HCT116 (cell line): ENCODE measurements around the gene CHST12. TPM values are rescaled to one million over a fixed set of nuclear protein-coding genes. Genes with fewer than 3 reads are reported as not detected.

Experiments used
- ATAC-seq: fragments of 200-7000 bp; cut with Tn5 transposase; 2 replicates; pipeline ENCODE4 v1.9.1; 2020; ENCODE audit warnings: mild to moderate bottlenecking, moderate library complexity
- BruUV-seq: library from RNA; stranded (reverse); fragments of 400-500 nt; replicated peaks from 2 replicates; lab custom pipeline; 2021; lab: Mats Ljungman, UMichigan
- CTCF ChIA-PET: fragments of 300-600 bp; sonication (Branson Sonifier 250); formaldehyde crosslinking; loops from one replicate; lab custom pipeline; 2021; ENCODE audit warnings: antibody characterized with exemption; lab: Charles Lee
- POLR2A ChIA-PET: fragments of 300-600, 350-600 bp; sonication (Branson Sonifier 250); formaldehyde crosslinking; loops from one replicate; lab custom pipeline; 2021; ENCODE audit warnings: antibody characterized with exemption; lab: Charles Lee
- RAD21 ChIA-PET, 2 experiments: fragments of 300-600 bp; sonication (Branson Sonifier 250); formaldehyde crosslinking; loops; one replicate each; lab custom pipeline; 2023; ENCODE audit warnings: low total read pairs in 2 of 2; ENCODE audit not compliant: uncharacterized antibody in 2 of 2, unreplicated experiment in 2 of 2, low non-redundant PET in 1 of 2; lab: Charles Lee
- DNase-seq: peaks from one replicate; pipeline ENCODE4 v3.0.0-alpha.2; 2010; ENCODE audit warnings: low read depth, low spot score
- H2AFZ ChIP-seq: fragments of 200-600 bp; shearing (Covaris generic), sonication (generic); 2 replicates; pipeline ENCODE4 v1.6.1; 2017; ENCODE audit warnings: low read depth, mixed run types, mixed read lengths, antibody characterized with exemption, low read length; ENCODE audit not compliant: poor library complexity, severe bottlenecking
- H3K27ac ChIP-seq: 2 replicates; pipeline ENCODE4 v1.5.1; 2012; ENCODE audit warnings: low read depth, low read length
- H3K27me3 ChIP-seq: fragments of 200-600 bp; sonication (generic); 2 replicates; pipeline ENCODE4 v1.6.1; 2016; ENCODE audit warnings: mixed run types, low read length, mixed read lengths; ENCODE audit not compliant: insufficient read depth
- H3K36me3 ChIP-seq, 2 experiments: fragments of 200-500 bp in 1 of 2; fragments of 200-600 bp in 1 of 2; sonication (Bioruptor generic) in 1 of 2; sonication (generic) in 1 of 2; 2 replicates each; pipeline versions ENCODE4 v1.5.1 to v1.6.1; 2014 to 2016; ENCODE audit warnings: low read length in 2 of 2, inconsistent platforms in 1 of 2, mixed read lengths in 1 of 2, mixed run types in 1 of 2; ENCODE audit not compliant: insufficient read depth in 2 of 2, control insufficient read depth in 1 of 2
- H3K4me1 ChIP-seq, 2 experiments: fragments of 200-600 bp in 1 of 2; sonication (generic) in 1 of 2; 2 replicates each; pipeline versions ENCODE4 v1.5.1 to v1.6.1; 2012 to 2017; ENCODE audit warnings: low read length in 2 of 2, inconsistent platforms in 1 of 2, mild to moderate bottlenecking in 1 of 2, mixed read lengths in 1 of 2, mixed run types in 1 of 2, moderate library complexity in 1 of 2; ENCODE audit not compliant: insufficient read depth in 2 of 2, control insufficient read depth in 1 of 2
- H3K4me2 ChIP-seq: fragments of 200-600 bp; sonication (generic); 2 replicates; pipeline ENCODE4 v1.6.1; 2017; ENCODE audit warnings: mixed run types, low read length, mixed read lengths
- H3K4me3 ChIP-seq, 2 experiments: fragments of 200-600 bp in 1 of 2; sonication (generic) in 1 of 2; replicated peaks in 1 of 2; 2 replicates each; pipeline ENCODE4 v1.5.1; 2011 to 2016; ENCODE audit warnings: low read length in 2 of 2, control low read depth in 1 of 2, low read depth in 1 of 2, mild to moderate bottlenecking in 1 of 2, mixed read lengths in 1 of 2, mixed run types in 1 of 2
- H3K79me2 ChIP-seq: fragments of 200-600 bp; sonication (generic); 2 replicates; pipeline ENCODE4 v1.6.1; 2017; ENCODE audit warnings: mild to moderate bottlenecking, mixed run types, low read length, moderate library complexity, mixed read lengths; ENCODE audit not compliant: insufficient read depth
- H3K9ac ChIP-seq: fragments of 200-600 bp; sonication (generic); 2 replicates; pipeline ENCODE4 v1.6.1; 2016; ENCODE audit warnings: low read length, mixed read lengths
- H3K9me2 ChIP-seq: fragments of 200-600 bp; sonication (generic), shearing (Covaris generic); 2 replicates; pipeline ENCODE4 v1.6.1; 2017; ENCODE audit warnings: mixed run types, mild to moderate bottlenecking, moderate library complexity; ENCODE audit not compliant: insufficient read depth
- H3K9me3 ChIP-seq, 2 experiments: fragments of 200-500 bp in 1 of 2; fragments of 200-600 bp in 1 of 2; sonication (Bioruptor generic) in 1 of 2; sonication (generic) in 1 of 2; 2 replicates each; pipeline ENCODE4 v1.6.1; 2014 to 2017; ENCODE audit warnings: low read length in 2 of 2, mixed read lengths in 2 of 2, inconsistent platforms in 1 of 2, low read depth in 1 of 2, mild to moderate bottlenecking in 1 of 2, mixed run types in 1 of 2, moderate library complexity in 1 of 2; ENCODE audit not compliant: control insufficient read depth in 1 of 2, insufficient read depth in 1 of 2
- H4K20me1 ChIP-seq: fragments of 200-600 bp; sonication (generic), shearing (Covaris generic); 2 replicates; pipeline ENCODE4 v1.6.1; 2017; ENCODE audit warnings: mixed run types, mild to moderate bottlenecking, moderate library complexity; ENCODE audit not compliant: insufficient read depth
- CBX3 ChIP-seq: IDR thresholded peaks from 2 replicates; pipeline ENCODE4 v1.6.1; 2012; ENCODE audit warnings: low read depth
- CTCF ChIP-seq, 3 experiments: fragments of 200-600 bp in 1 of 3; sonication (generic) in 1 of 3; IDR thresholded peaks in 2 of 3; conservative IDR thresholded peaks in 1 of 3; 2 replicates each; pipeline ENCODE4 v1.5.1; 2012 to 2017; ENCODE audit warnings: low read depth in 2 of 3, low read length in 2 of 3, antibody characterized with exemption in 1 of 3, borderline replicate concordance in 1 of 3, control low read depth in 1 of 3, mild to moderate bottlenecking in 1 of 3, mixed read lengths in 1 of 3, mixed run types in 1 of 3, moderate library complexity in 1 of 3; ENCODE audit not compliant: insufficient read depth in 1 of 3
- EGR1 ChIP-seq: IDR thresholded peaks from 2 replicates; pipeline ENCODE4 v1.6.1; 2012; ENCODE audit warnings: low read depth
- ELF1 ChIP-seq: IDR thresholded peaks from 2 replicates; pipeline ENCODE4 v1.6.1; 2012; ENCODE audit warnings: low read depth, borderline replicate concordance
- EZH2 ChIP-seq: fragments of 200-600 bp; sonication (generic); IDR thresholded peaks from 2 replicates; pipeline ENCODE4 v1.6.1; 2017; ENCODE audit warnings: antibody characterized with exemption, mixed run types
- EZH2phosphoT487 ChIP-seq: fragments of 200-600 bp; IDR thresholded peaks from 2 replicates; pipeline ENCODE4 v1.6.1; 2018; ENCODE audit warnings: antibody characterized with exemption, borderline replicate concordance
- FOSL1 ChIP-seq: IDR thresholded peaks from 2 replicates; pipeline ENCODE4 v1.6.1; 2012; ENCODE audit warnings: low read depth
- RAD21 ChIP-seq: IDR thresholded peaks from 2 replicates; pipeline ENCODE4 v1.6.1; 2012; ENCODE audit warnings: low read depth, mild to moderate bottlenecking
- SP1 ChIP-seq: IDR thresholded peaks from 2 replicates; pipeline ENCODE4 v1.6.1; 2012; ENCODE audit warnings: low read depth
- SRF ChIP-seq: IDR thresholded peaks from 2 replicates; pipeline ENCODE4 v1.6.1; 2012; ENCODE audit warnings: low read depth
- TCF7L2 ChIP-seq: IDR thresholded peaks from 2 replicates; pipeline ENCODE4 v1.7.0; 2011; ENCODE audit warnings: borderline replicate concordance, inconsistent platforms; ENCODE audit not compliant: insufficient read depth, insufficient read length; ENCODE audit errors: extremely low read depth
- YY1 ChIP-seq: IDR thresholded peaks from 2 replicates; pipeline ENCODE4 v1.6.1; 2011; ENCODE audit warnings: low read length, low read depth, moderate library complexity, mild to moderate bottlenecking; ENCODE audit not compliant: insufficient replicate concordance; ENCODE audit errors: extremely low read depth
- ZBTB33 ChIP-seq: IDR thresholded peaks from 2 replicates; pipeline ENCODE4 v1.6.1; 2011; ENCODE audit warnings: mild to moderate bottlenecking, low read length, moderate library complexity; ENCODE audit not compliant: insufficient replicate concordance; ENCODE audit errors: extremely low read depth
- ZNF274 ChIP-seq: fragments of 200-500 bp; sonication (Bioruptor generic); IDR thresholded peaks from 2 replicates; pipeline ENCODE4 v1.6.1; 2014; ENCODE audit warnings: mild to moderate bottlenecking, low read depth, low read length, inconsistent platforms
- intact Hi-C: fragments of 100-400 bp; cut with micrococcal nuclease; formaldehyde crosslinking; loops from 2 replicates; pipeline ENCODE4 v1.10.0; 2022
- total RNA-seq: library from RNA; stranded (reverse); gene quantifications from one replicate; pipeline ENCODE4 v1.2.1, GENCODE V29; 2021; ENCODE audit not compliant: unreplicated experiment

CHST12 gene
- total RNA-seq, 1 experiment from 2014 or later: 14.2 TPM

- POLR2A ChIA-PET: no interaction called here
- intact Hi-C loops: no loop called here
These were observed 86.8 kb downstream of the CHST12 start for GRCh38 chr7:2490181-2490651.

GRCh38 chr7:2492038-2492437, 88.6 kb downstream of the CHST12 start:
- H3K9ac ChIP-seq: no peak overlapping the region
- no peaks in the 10 kb centered on the region for H4K20me1 ChIP-seq
- no peak for DNase-seq
- H2AFZ ChIP-seq: no peak overlapping the region
- no peak for TF ChIP-seq EZH2phosphoT487
- TF ChIP-seq ZNF274: no peak
- no peak for TF ChIP-seq FOSL1
- no peak for TF ChIP-seq ZBTB33
- TF ChIP-seq EZH2: no peak
- no peak for TF ChIP-seq SRF
- no peak for TF ChIP-seq CBX3
- no peak for TF ChIP-seq ELF1
- no peak for TF ChIP-seq CTCF (IDR thresholded peaks at IDR 0.05 in 2 of 3, conservative IDR thresholded peaks at IDR 0.05 in 1 of 3; ENCODE audit: borderline replicate concordance in 1 of 3, insufficient read depth in 1 of 3, low read depth in 2 of 3, low read length in 2 of 3)
- no peak for TF ChIP-seq YY1
- TF ChIP-seq TCF7L2: no peak
- TF ChIP-seq RAD21: no peak
- TF ChIP-seq, all 23 proteins: peak for 0
- BruUV-seq: no TSS peak
- CTCF ChIA-PET: no interaction called here
- ATAC-seq: no peak
- POLR2A ChIA-PET: no interaction called here
- Histone ChIP-seq H3K9me2 (no peaks in the 10 kb centered on the region), H3K27me3 (no peaks in the 10 kb centered on the region), H3K4me3 (no peak overlapping the region), H3K9me3 (no peaks in the 10 kb centered on the region), H3K4me1 (no peaks in the 10 kb centered on the region; a peak in 1 of 4 replicates), H3K79me2 (no peaks in the 10 kb centered on the region), H3K36me3 (no peaks in the 10 kb centered on the region), H3K4me2 (no peak overlapping the region), H3K27ac (no peak overlapping the region)
- RAD21 ChIA-PET: no interaction called here
- intact Hi-C loops: no loop called here

More at GRCh38 chr7:2490181-2490651, 86.8 kb downstream of the CHST12 start:
- Histone ChIP-seq H3K9ac (no peak overlapping the region), H3K4me2 (no peak overlapping the region), H3K27ac (no peak overlapping the region), H3K27me3 (no peaks in the 10 kb centered on the region), H3K4me1 (no peaks in the 10 kb centered on the region; a peak in 1 of 4 replicates), H4K20me1 (no peaks in the 10 kb centered on the region), H3K79me2 (no peaks in the 10 kb centered on the region), H3K36me3 (no peaks in the 10 kb centered on the region), H3K9me3 (no peaks in the 10 kb centered on the region), H2AFZ (no peak overlapping the region), H3K9me2 (no peaks in the 10 kb centered on the region), H3K4me3 (no peak overlapping the region)
- TF ChIP-seq SRF (no peak), EGR1 (no peak), TCF7L2 (no peak), SP1 (no peak)
- ChIA-PET CTCF (no interaction called here), RAD21 (no interaction called here)
- no peak for ATAC-seq
- no TSS peak for BruUV-seq
- no peak for DNase-seq
